Kidney epithelial cell (primary cell): Measurements from ENCODE around the gene MYH3. TPM values are rescaled to one million over a fixed set of nuclear protein-coding genes. Genes with fewer than 3 reads are reported as not detected.

Experiments
- DNase-seq: peaks from one replicate; pipeline ENCODE4 v3.0.0-alpha.2; 2010; ENCODE audit warnings: low read depth
- H3K27me3 ChIP-seq: 2 replicates; pipeline ENCODE4 v1.6.0; 2011; ENCODE audit warnings: low read length; ENCODE audit not compliant: control insufficient read depth, insufficient read depth
- H3K36me3 ChIP-seq: 2 replicates; pipeline ENCODE4 v1.5.1; 2011; ENCODE audit warnings: low read length; ENCODE audit not compliant: control insufficient read depth, insufficient read depth
- H3K4me3 ChIP-seq: 2 replicates; pipeline ENCODE4 v1.5.1; 2011; ENCODE audit warnings: low read depth, mild to moderate bottlenecking, control low read depth, low read length
- total RNA-seq: library from RNA; depleted of rRNA; stranded (reverse); fragments of >200 nt; gene quantifications from 2 replicates; pipeline ENCODE4 v1.2.3, GENCODE V29; 2015
- TF ChIP-seq, protein P1 (sequence below): IDR thresholded peaks from 2 replicates; pipeline ENCODE4 v1.5.1; 2011; ENCODE audit warnings: mild to moderate bottlenecking, moderate library complexity, low read length, control low read depth, inconsistent platforms; ENCODE audit not compliant: insufficient read depth, poor library complexity, severe bottlenecking

The MYH3 gene
- total RNA-seq, 1 donor from 2014 or later: 0.33 TPM

DNA sequence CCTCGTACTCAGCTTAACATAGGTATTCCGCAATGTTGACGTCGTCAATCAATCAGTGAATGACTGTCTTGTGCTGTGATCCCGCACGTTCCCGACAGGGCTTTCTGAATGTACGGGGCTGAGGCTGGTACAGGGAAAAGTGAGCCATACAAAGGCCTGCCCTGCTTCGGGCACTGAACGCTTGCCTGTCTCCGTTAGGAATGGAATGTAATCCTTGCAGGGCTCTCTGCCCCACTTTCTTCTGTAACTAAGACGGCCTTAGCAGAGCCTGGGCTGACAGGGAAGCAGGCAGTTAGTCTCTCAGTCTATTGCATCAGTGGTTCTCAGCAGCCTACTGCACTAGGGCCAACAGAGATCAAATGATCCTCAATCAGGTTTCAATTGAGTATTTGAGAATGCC lies 16.2 kb upstream of the MYH3 start:
- no peak for DNase-seq
- no peaks in the 10 kb centered on the region for H3K27me3 ChIP-seq
- TF ChIP-seq, protein P1, sequence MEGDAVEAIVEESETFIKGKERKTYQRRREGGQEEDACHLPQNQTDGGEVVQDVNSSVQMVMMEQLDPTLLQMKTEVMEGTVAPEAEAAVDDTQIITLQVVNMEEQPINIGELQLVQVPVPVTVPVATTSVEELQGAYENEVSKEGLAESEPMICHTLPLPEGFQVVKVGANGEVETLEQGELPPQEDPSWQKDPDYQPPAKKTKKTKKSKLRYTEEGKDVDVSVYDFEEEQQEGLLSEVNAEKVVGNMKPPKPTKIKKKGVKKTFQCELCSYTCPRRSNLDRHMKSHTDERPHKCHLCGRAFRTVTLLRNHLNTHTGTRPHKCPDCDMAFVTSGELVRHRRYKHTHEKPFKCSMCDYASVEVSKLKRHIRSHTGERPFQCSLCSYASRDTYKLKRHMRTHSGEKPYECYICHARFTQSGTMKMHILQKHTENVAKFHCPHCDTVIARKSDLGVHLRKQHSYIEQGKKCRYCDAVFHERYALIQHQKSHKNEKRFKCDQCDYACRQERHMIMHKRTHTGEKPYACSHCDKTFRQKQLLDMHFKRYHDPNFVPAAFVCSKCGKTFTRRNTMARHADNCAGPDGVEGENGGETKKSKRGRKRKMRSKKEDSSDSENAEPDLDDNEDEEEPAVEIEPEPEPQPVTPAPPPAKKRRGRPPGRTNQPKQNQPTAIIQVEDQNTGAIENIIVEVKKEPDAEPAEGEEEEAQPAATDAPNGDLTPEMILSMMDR: no peak
- no peak overlapping the region for H3K4me3 ChIP-seq
- H3K36me3 ChIP-seq: peaks cover 1% of the 10 kb centered on the region

DNA sequence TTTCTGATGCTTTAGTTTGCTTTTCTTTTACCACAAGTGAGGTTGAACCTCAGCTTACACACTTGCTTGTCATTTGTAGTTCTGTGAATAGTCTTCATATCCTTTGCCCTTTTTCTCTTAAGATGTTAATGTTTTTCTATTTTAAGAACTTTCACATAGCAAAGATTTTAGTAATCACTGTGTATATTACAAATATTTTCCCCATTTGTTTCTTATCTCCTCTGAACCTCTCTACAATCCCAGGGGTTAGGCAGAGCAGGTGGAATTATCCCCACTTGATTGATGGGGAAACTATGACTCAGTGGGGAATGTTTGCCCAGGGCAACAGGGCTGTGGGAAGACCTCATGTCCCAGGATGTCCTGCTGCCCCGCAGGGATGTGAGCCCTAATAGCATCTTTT lies 11.7 kb upstream of the MYH3 start:
- Histone ChIP-seq H3K4me3 (no peak overlapping the region), H3K27me3 (no peaks in the 10 kb centered on the region), H3K36me3 (no peaks in the 10 kb centered on the region)
- TF ChIP-seq, protein P1: no peak
- DNase-seq: no peak

DNA sequence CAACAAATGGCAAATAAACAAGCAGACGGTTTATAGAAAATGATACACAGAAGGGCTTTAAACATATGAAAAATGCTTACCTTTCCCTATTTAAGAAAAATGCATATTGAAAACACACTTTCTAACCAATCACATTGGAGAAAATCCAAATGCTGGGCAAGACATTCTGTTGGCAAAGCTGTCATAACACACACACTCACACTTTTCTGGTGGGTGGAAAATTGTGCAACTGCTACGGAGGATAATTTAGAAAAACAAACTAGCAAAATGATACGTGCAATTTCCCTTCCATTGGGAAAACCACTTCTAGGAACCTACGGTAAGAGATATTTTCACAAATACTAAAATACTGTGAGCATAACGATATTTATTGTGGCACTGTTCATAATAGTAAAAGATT lies 9.8 kb upstream of the MYH3 start:
- no peak overlapping the region for H3K4me3 ChIP-seq
- no peak for DNase-seq
- TF ChIP-seq, protein P1: no peak

DNA sequence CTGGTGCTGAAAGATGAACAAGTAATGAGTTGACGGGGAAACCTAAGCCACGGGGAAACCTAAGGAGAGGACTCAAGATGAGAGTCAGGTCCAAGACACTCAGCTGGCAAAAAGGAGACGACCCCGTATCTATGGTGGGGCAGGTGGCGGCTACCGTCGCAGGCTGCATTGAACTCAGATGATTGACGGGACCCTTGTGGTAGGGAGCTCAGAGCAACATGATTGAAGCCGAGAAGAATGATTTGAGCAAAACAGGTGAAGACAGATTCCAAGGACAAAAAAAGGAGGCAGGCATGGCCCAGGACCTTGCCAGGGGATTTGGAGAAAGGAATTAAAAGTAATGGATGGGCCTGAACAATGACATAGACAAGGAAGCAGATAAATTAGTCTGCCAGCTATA lies 7.5 kb upstream of the MYH3 start:
- Histone ChIP-seq H3K27me3 (no peaks in the 10 kb centered on the region), H3K36me3 (no peaks in the 10 kb centered on the region), H3K4me3 (no peak overlapping the region)
- TF ChIP-seq, protein P1: no peak
- no peak for DNase-seq

More for the DNA sequence above, 9.8 kb upstream of the MYH3 start:
- H3K27me3 ChIP-seq: no peaks in the 10 kb centered on the region
- H3K36me3 ChIP-seq: no peaks in the 10 kb centered on the region

DNA sequence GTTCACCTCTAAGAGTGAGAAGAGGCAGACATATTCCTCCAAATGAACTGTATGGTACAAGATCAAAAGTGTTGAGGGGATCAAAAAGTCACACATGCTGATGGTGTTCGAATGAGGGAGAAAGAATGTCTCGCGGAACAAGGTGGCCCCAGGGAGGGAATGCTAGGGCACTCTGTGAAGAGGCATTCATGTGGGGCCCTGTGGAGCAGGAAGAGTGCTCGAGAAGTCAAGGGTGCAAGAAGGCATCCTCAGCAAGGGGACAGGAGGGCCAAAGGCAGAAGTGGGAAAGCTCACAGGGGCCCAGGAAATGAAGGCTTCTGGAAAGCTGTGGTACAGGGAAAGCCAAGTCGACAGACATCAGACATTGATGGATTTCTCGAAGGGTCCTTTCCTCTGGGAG lies 6.1 kb upstream of the MYH3 start:
- TF ChIP-seq, protein P1: no peak
- H3K36me3 ChIP-seq: no peaks in the 10 kb centered on the region
- DNase-seq: no peak
- H3K27me3 ChIP-seq: no peaks in the 10 kb centered on the region
- no peak overlapping the region for H3K4me3 ChIP-seq

DNA sequence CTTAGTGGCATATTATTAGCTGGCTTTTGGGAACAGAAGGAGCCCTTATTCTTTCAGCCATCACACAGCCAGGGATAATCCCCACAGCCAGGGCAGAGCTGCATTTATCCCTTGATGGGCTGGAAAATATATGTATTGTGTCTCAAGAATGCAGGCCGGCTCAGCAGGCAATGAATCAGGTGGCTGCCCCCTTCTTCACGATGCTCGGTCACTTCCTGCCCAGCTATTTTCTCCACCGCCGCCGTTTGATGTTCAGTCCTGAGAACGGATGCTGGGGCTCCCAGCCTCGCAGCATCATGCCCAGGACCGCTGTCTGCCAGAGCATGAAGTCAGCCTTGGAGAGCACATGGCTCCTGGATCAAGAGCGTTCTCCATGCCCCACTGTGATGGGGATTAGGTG lies 4.3 kb upstream of the MYH3 start:
- no peak for DNase-seq
- Histone ChIP-seq H3K4me3 (no peak overlapping the region), H3K27me3 (no peaks in the 10 kb centered on the region), H3K36me3 (no peaks in the 10 kb centered on the region)
- TF ChIP-seq, protein P1: no peak
